Activated gamma-delta T cell treated with Interleukin-2 at 50 U/mL for 16 hours (primary cell): ENCODE data around the gene METTL25B.
A peak's percentile ranks its signal among the peaks of the same experiment; 100 is the strongest.

Source experiments
- DNase-seq: peaks from one replicate; pipeline ENCODE4 v3.0.0-alpha.2; 2020

Gene METTL25B

GRCh38 chr1:156703336-156703735 lies 24.9 kb upstream of the METTL25B start:
- no peak for DNase-seq

- no peak for DNase-seq
Measured at GRCh38 chr1:156703741-156704140, 24.5 kb upstream of the METTL25B start.

- DNase-seq, result no peak
Measured at GRCh38 chr1:156704166-156704711, 24.0 kb upstream of the METTL25B start.

DNA sequence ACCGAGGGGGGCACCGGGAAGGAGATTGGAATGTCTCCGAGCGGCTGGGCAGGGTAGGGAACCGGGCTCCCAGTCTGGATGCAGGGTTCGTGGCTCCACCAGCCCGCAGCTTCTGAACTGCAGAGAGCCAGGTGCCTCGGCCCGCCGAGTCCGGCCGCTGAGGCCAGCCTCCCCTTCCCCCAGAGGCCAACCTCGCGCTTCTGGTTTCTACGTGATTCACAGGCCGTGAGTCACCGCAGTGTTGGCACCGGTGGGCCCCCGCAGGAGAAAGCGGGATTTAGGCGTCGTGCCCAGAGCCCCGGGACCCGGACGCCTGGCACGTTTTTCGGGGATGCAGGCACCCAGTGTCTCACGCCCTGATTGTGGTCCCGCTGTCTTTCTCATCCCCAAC lies 23.3 kb upstream of the METTL25B start:
- no peak for DNase-seq

DNA sequence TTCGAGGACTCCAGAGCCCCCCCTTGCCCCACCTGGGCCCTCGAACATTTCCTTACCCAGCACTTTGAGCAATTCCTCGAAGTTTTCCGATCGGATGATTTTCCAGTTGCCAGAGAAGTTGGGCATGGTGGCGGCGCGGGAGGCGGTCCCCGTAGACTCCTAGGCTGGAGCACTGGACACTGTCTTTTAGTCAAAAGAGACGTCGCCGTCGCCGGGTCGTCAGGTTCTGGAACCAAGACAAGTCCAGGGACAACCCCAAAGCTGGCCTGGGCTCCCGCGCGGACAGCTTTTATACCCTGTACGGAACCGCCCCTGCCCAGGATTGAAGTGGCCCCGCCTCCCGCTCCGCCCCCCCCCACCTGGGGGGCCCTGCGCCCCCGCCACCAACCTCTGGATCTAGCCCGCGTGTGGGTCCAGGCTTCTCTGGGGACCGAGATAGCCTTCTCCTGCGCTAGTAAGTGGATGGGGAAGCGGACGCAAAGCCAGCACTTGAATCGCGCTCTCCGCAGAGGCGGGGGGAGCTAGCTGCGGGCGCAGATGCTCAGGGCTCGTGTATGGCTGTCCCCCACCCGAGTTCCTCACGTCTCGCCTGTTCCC lies 22.9 kb upstream of the METTL25B start, which contains the start of gene CRABP2:
Gene CRABP2 (minus strand): TSS at position 263 of the 597 bp plus-strand sequence. CDS start 137 bp downstream, at position 126.
- peak; percentile 21 for DNase-seq

DNA sequence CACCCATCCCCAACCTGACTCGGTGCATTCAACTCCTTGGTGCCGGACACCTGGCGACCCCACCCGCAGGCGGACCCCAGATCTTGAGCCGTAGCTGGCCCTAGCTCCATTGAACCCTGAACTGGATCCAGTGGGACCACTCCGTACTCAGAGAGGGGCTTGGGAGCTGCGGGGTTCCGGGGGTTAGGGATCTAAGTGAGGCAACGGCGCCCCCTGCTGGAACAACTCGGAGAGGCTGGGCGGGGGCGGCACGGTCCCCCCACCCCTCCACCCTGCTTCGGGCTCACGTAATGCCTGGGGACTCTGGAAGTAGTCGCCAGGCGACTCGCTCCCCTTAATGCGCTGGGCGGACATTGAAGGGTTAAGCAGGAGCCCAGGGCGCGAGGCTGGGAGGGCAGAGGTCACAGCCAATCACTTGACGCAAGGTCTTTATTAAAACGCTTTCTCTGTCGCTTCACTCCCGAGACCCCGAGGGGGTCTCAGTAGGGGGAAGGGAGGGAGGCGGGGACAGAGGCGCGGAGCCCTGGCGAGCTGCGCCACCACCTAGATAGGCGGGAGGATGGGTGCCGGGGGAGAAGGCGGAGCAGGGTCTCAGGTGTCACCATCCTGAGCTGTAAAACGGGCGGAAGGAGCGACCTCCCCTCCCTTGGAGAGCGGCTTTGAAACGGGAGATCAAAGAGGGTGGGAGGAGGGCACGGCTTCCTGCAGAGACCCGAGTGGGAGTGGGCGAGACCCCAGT lies 22.2 kb upstream of the METTL25B start:
- DNase-seq, result peak; percentile 61

- no peak for DNase-seq
Measured at GRCh38 chr1:156706657-156707416, 21.4 kb upstream of the METTL25B start.

- no peak for DNase-seq
Measured at GRCh38 chr1:156707417-156708217, 20.7 kb upstream of the METTL25B start.

- DNase-seq, result no peak
Measured at GRCh38 chr1:156708218-156708661, 20.0 kb upstream of the METTL25B start.

DNA sequence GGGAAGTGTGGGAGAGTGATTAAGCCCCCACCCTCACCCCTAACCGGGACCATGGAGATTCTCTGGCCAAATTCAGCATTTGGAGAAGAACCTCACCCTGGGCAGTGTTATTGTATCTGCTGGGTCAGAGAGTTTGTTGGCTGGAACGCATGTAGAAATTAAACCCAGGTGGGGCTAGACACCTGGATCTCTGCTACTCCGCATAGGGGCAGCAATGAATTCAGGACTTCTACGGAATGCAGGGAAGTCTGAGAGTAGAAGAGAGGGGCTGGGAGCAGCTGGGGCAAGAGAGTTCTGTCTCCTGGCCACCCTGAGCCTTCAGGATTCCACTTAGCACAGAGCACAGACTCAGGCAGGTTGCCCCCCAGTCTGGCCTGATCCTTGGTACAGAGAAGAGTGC lies 19.2 kb upstream of the METTL25B start:
- no peak for DNase-seq

GRCh38 chr1:156709757-156710489 lies 18.3 kb upstream of the METTL25B start:
- no peak for DNase-seq

GRCh38 chr1:156711011-156711817 lies 17.1 kb upstream of the METTL25B start:
- DNase-seq, result no peak

DNA sequence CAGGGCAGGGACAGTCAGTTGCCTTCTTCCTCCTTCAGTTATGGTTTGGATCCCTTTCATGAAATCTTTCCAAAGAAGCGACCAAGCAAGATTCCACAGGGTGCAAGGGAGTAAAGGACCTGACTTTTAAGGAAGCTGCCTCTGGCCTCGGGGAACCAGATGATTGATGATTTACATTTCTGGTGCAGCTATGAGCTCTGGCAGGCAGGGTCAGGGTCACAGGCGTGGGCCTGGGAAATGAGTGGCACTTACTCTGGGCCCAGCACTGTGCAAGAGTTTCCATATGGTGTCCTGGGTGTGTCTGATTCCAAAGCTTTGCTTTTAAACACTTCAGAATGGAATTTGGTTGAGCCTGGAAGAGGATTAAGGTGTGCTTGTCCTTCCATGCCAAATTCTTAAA lies 15.6 kb upstream of the METTL25B start:
- DNase-seq, result no peak

GRCh38 chr1:156714830-156715229 lies 13.4 kb upstream of the METTL25B start:
- no peak for DNase-seq

DNA sequence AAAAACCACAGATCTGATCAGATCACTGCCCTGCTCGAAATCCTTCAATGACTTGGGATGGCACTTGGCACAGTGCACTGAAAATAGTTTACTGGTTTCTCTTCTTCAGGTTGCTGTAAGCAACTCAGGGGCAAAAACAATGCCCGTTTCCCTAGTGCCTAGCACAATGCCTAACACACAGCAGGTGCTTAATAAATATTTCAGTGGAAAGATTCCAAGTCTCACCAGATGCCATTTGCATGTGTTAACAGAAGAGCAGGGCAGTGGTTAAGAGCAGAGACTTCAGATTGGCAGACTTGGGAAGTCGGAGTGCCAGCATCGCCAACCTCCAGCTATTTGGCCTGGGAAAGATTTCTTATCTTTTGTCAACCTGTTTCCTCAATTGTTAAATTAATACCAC lies 10.9 kb upstream of the METTL25B start:
- no peak for DNase-seq

DNA sequence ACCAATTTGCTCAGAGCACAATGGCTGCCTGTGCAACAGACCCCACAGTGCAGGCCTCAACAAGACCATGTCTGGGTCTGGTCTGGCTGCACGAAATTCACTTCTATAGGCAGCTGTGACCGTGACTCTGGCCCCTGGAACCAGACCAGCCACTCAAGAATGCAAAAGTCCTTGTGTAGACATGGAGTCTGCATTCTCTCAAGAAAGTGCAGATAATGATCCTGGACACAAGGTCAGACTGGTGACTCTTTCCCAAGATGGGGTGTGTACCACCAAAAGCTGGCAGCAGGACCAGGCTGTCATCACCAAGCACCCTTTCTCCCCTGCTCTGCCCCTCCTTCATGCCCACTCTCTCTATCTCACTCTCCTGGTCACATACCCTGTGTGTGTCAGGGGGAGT lies 7.1 kb upstream of the METTL25B start:
- DNase-seq, result no peak

GRCh38 chr1:156721535-156721934 lies 6.7 kb upstream of the METTL25B start:
- no peak for DNase-seq

DNA sequence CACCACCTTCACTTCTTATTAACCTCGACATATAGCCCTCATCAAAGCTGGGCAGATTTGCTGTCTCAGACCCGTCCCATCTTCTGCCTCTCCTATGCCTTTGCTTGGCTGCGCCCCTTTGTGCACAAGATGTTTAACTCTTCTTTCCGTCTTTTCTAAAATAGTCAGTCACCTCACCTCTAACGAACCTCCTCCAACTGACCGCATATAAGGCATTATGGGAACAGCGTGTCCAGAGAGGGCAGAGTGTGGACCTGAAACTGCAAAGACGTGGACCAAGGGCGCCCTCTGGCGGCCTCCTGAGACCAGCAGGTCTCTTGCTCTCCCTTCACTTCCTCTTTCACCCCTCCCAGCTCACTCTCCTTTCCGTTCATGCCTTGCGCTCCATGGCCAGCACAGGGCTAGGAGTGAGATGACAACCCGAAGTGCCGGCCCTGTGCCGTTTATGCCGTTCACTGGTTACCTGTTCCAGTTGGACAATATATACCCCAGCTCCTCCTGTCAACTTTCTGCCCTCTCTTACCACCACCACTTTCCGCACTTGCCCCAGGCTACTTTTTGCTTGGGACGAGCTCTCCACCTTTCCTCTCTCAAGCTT lies 2.5 kb upstream of the METTL25B start:
- peak; percentile 78 for DNase-seq

DNA sequence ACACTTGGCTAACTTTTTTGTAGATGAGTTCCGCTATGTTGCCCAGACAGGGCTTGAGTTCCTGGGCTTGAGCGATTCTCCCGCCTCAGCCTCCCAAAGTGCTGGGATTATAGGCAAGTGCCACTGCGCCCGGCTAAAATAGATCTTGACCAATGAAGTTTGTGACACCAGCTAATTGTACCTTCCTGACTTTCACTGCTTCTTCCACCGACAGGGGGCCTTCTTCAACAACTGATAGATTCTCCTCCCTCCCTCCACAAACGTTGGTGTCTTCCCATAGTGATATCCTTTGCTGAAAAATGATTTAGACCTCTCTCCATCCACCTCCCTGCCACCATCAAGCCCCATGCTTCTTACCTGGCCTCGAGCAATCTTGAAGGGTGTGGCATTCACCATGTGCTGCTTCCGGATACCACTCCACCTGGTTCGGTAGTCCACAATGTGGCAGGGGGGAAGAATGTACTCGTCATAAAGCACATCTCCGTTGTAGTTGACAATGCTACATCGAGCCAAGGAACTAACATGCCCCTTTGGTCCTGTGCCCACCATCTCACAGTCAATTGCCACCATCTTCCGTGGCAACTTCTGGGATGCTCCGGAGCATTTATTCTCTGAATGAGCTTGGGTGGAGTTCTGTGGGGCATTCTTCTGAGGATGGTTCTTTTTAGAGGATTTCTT lies 1.6 kb upstream of the METTL25B start:
- DNase-seq, result peak; percentile 45

- no peak for DNase-seq
Measured at GRCh38 chr1:156727492-156727891, 777 bp upstream of the METTL25B start.
